SKM-1 (cell line): Measurements from ENCODE around the gene PHYHD1.
A peak's percentile ranks its signal among the peaks of the same experiment; 100 is the strongest.
"Not testable (repeated sequence)": the region's sequence is repeated elsewhere in the genome, so short reads cannot be mapped to it uniquely, and the experiment has no call there.

Experiments used
- DNase-seq: peaks from one replicate; lab custom pipeline; 2025; ENCODE audit not compliant: unreplicated experiment; lab: John Stamatoyannopoulos, UW

Gene PHYHD1

DNA sequence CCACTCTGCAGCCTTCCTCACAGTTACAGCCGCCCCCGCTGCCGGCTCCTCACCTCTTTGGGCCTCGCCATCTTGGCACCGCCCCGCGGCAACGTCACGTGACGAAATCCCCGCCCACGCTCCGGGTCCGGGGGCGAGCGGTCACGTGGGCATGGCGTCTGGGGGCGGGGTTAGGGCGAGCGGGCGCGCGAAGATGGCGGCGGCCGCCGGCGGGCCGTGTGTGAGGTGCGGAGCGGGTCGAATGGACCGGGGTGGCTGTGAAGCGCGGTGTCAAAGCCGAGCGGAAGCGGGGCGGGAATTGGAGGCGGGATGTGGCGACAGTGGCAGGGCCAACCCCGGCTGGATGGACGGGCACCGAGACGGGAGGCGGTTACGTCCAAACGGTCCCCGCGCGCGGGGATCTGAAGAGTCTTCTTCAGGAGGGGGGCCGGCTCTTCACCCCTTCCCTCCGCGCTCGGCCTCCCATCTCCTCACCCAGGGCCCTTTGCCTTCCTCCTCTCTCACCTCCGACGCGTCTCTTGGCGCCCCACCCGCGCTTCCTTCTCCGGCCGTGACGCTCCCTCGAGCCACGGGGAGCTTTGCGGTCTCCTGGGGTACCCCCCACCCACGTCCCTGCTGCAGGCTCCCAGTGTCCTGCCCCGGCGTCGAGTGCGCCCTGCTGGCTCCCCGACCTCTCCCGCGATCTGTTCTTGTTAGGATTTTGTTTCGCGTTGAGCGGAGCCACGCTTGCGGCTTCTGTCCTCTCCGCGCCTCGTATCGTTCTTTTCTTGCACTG is 26.9 kb downstream of the PHYHD1 start, which contains the start of the genes DOLK and NUP188:
TSS of gene DOLK (minus strand) at position 77 of the 775 bp plus-strand sequence. CDS start 300 bp downstream, outside the sequence.
TSS of gene NUP188 (plus strand) at position 173 of the 775 bp plus-strand sequence. CDS start at position 194, 21 bp downstream.
- DNase-seq = peak; percentile 82

GRCh38 chr9:128961403-128961802 is 40.6 kb downstream of the PHYHD1 start:
- not testable (repeated sequence) for DNase-seq

DNA sequence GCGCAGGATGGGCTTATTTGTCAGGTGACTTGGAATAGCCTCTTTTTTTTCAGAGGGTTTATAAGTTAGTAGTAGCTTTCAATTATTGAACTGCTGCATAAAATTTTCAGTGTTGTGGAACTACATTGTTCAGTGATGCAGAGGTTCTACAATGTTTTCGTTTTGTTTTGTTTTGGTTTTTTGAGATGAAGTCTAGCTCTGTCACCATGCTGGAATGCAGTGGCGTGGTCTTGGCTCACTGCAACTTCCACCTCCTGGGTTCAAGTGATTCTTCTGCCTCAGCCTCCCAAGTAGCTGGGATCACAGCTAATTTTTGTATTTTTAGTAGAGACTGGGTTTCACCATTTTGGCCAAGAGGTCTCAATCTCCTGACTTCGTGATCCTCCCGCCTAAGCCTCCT is 48.7 kb downstream of the PHYHD1 start:
- DNase-seq = no peak

- no peak for DNase-seq
Observed at GRCh38 chr9:128972956-128973355, 52.2 kb downstream of the PHYHD1 start.

DNA sequence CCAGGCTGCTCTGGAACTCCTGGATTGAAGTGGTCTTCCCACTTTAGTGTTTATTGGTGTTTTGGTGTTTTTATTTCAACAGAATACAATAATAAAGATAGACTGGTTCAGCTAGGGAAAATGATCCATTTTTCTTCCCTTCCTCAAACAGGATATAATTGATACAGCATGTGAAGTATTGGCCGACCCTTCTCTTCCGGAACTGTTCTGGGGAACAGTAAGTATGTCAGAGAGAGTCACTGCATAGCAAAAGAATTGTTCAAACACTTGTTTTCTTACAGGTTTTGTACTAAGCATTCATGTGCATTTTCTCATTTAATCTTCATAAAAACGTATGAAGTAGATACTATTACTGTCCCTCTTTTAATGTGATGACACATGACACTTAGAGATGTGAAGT is 58.3 kb downstream of the PHYHD1 start:
- DNase-seq = no peak

DNA sequence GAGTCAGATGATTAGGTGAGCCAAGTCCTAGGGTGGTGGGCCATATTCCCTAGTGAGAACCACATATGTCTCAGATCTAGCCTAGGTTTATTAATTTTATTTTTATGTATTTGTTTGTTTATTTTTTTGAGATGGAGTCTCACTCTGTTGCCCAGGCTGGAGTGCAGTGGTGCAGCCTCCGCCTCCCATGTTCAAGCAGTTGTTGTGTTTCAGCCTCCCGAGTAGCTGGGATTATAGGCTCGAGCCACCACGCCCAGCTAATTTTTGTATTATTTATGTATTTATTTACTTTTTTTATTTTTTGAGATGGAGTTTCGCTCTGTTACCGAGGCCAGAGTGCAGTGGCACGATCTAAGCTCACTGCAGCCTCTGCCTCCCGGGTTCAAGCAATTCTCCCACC is 62.8 kb downstream of the PHYHD1 start:
- no peak for DNase-seq

DNA sequence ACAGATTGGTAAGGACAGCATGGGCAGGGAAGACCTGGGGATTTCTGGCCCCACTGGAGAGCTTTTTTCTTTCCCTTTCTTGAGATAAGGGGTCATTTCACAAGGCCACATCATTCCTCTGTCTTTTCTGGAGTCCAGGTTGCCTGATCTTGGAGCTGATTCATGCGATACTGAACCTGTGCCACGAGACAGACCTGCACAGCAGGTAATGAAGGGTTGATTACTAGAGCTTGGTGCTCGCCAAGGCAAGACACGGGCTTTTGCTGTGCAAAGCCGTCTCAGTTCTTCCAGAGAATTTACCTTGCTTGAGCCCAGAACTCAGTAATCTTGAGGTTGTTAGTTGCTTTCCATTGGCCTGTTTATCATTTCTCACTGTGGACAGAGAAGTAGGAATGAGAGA is 65.9 kb downstream of the PHYHD1 start:
- no peak for DNase-seq

GRCh38 chr9:128987805-128988204 is 67.0 kb downstream of the PHYHD1 start:
- DNase-seq = no peak
